Effector CD8-positive, alpha-beta T cell (primary cell): ENCODE results near the gene TOPORS.
"Not testable (repeated sequence)": the region's sequence is repeated elsewhere in the genome, so short reads cannot be mapped to it uniquely, and the experiment has no call there.

ENCODE experiments used
- DNase-seq: peaks from one replicate; lab custom pipeline; 2025; lab: John Stamatoyannopoulos, UW
- total RNA-seq, 4 experiments: gene quantifications; one replicate each; lab custom pipeline; 2026; lab: John Stamatoyannopoulos, UW

TOPORS gene
- total RNA-seq = 64.0 to 97.2 (median 73.8) reads per million in 4 experiments

GRCh38 chr9:32552172-32552872 lies at the start of gene TOPORS, which contains the start of gene SMIM27:
TOPORS (minus strand) TSS chr9:32552586; CDS start chr9:32552436, 150 bp downstream.
SMIM27 (plus strand) TSS chr9:32552327; CDS start chr9:32552435, 108 bp downstream.
- peak; percentile 87 for DNase-seq

GRCh38 chr9:32599021-32599420 lies 46.6 kb upstream of the TOPORS start:
- DNase-seq = not testable (repeated sequence)

GRCh38 chr9:32596936-32597335 lies 44.5 kb upstream of the TOPORS start:
- DNase-seq = no peak

- DNase-seq = no peak
Measured at GRCh38 chr9:32596096-32596865, 43.9 kb upstream of the TOPORS start.

- no peak for DNase-seq
Measured at GRCh38 chr9:32590898-32591297, 38.5 kb upstream of the TOPORS start.

GRCh38 chr9:32590476-32590875 lies 38.1 kb upstream of the TOPORS start:
- DNase-seq = no peak

- no peak for DNase-seq
Measured at GRCh38 chr9:32589083-32589723, 36.8 kb upstream of the TOPORS start.

GRCh38 chr9:32587901-32588300 lies 35.5 kb upstream of the TOPORS start:
- DNase-seq = no peak

- DNase-seq = no peak
Measured at GRCh38 chr9:32584784-32585183, 32.4 kb upstream of the TOPORS start.

GRCh38 chr9:32581512-32582143 lies 29.2 kb upstream of the TOPORS start:
- no peak for DNase-seq

GRCh38 chr9:32580631-32581300 lies 28.4 kb upstream of the TOPORS start:
- DNase-seq = no peak

- DNase-seq = peak; percentile 73
Measured at GRCh38 chr9:32579706-32580331, 27.4 kb upstream of the TOPORS start.

GRCh38 chr9:32578976-32579375 lies 26.6 kb upstream of the TOPORS start:
- DNase-seq = no peak

GRCh38 chr9:32577316-32577715 lies 24.9 kb upstream of the TOPORS start:
- no peak for DNase-seq

- no peak for DNase-seq
Measured at GRCh38 chr9:32574858-32575257, 22.5 kb upstream of the TOPORS start.

- no peak for DNase-seq
Measured at GRCh38 chr9:32573821-32574220, 21.4 kb upstream of the TOPORS start.

GRCh38 chr9:32572900-32573523 lies 20.6 kb upstream of the TOPORS start, which contains the start of gene NDUFB6:
NDUFB6 (minus strand) TSS chr9:32573159; CDS start chr9:32573060, 99 bp downstream.
- peak; percentile 90 for DNase-seq

- DNase-seq = peak; percentile 50
Measured at GRCh38 chr9:32571969-32572899, 19.8 kb upstream of the TOPORS start.

- DNase-seq = no peak
Measured at GRCh38 chr9:32570262-32570661, 17.9 kb upstream of the TOPORS start.
